CD4-positive, alpha-beta T cell treated with Interleukin-10 for 1 hour (primary cell): ENCODE data around the gene ROBO1.
"Not testable (repeated sequence)": the region's sequence is repeated elsewhere in the genome, so short reads cannot be mapped to it uniquely, and the experiment has no call there.

Experiments used
- DNase-seq: peaks from one replicate; pipeline ENCODE4 v3.0.0-alpha.2; 2020

The ROBO1 gene

DNA sequence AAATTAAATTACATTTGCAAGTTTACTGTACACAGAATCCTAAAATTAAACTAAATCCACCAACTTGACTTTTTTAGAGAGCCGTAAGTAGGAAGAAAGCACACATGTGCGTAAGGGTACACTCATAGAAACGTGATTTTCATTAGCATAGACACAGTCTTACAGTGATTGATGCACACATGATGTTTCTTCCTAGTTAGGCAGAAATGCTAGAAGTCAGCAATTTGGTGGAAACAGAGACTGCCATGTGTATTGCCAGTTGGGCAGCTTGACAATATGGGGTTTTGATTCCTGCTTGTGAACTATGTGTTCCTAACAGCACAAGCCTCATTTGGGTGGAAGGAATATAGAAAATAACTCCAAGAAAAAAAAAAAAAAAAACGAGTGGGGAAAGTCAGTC, 878.5 kb downstream of the ROBO1 start:
- no peak for DNase-seq

GRCh38 chr3:78888635-78889034, 879.2 kb downstream of the ROBO1 start:
- no peak for DNase-seq

DNA sequence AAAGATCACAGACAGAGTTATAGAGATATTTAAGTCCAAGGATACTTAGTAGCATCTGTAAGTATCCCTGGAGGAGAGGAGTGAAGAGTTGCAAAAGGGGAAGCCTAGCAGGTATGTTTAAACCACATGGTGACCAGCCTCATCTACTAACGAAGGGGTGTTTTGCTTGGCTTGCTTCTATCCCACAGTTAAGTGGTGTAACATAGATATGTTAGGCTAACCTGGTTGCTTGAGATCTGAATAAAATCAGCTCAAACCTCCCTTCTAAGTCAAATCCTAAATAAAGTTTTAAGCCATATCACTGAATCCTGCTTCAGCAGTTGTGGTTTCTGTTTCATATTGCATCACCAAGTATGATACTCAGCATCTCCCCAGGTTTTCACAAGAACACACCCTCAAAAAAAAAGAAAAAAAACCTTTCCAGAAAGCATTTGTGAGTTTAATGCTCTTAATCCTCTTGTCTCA, 880.2 kb downstream of the ROBO1 start:
- no peak for DNase-seq

- no peak for DNase-seq
Measured at GRCh38 chr3:78887029-78887428, 880.8 kb downstream of the ROBO1 start.

GRCh38 chr3:78884567-78884966, 883.2 kb downstream of the ROBO1 start:
- DNase-seq: not testable (repeated sequence)

GRCh38 chr3:78882251-78882650, 885.5 kb downstream of the ROBO1 start:
- no peak for DNase-seq

DNA sequence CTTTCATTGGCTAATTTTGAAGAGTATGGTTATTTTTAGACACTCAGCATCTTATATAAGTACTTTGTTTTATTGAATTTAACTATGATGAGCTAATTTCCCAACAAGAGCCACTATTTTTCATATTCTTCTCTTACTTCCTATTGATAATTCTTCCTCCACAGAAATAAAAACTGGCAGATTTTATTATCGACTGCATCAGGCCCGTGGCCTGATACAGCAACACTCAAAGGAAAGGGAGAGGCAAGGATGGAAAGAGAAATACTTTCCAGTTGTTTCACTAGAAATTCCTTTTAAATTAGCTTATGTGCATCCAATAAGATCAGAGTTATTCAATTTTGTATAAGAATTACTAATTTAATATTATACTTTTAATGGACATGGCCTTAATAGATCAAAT, 886.3 kb downstream of the ROBO1 start:
- DNase-seq: no peak

DNA sequence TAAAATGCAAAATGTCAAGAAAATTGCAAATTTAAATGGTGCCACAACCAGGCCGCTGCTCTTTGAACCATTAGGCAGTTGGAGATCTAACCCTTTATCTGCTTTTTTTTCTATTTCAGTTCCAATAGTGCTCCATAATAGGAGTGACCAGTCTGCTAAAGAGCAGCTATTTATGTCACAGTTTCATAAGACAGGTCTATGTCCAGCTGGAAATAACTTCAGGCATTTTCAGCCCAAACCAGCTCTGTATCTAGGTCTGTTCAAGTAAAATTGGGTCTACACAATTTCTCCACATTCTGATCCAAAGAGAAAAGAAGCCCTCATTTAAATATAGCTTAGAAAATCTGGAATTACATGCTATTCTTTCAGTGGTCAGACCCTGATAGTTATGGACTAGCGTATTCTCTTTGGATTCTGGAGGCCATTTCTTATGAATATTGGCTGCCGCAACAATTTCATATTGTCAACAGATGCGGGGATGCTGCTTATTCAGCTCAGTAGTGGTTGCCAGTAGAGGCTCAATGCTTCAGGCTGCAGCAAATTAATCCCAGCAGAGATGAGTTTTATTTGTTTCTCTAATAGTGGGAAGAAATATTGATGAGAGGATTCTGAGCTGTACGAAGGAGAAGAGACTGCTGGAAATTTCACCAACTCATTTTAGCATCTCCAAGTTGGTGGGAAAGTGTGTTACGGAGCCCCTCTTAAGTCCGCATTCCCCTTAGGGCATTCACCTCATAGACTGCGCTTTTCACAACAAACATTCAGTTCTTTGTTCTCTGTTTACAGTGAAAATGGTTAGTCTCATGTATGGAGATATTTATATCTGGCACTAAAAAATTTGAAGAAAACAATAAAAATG, 887.0 kb downstream of the ROBO1 start:
- no peak for DNase-seq

DNA sequence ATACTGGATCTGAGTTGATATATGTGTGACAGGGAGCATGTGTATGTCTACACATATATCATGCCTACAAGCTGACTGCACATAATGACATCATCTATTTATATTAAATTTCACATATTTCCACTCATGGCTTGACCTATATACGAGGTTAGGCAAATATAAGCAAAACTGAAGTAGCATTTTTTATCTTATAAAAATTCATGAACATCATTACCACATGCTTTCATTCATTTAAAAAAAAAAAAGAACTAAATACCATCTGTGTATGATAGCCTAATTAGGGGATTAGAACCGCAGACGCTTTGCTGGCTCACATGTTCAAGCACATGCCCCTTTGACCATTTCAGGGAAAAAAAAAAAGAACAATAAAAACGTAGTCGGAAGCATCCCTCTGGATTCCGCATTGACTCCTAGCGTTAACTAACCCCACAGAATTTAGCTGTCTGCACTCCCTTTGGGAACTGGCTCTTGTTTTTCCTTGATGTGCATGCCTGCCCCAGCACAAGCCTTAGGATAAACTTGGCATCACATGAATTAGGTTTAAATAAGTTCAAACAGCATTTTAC, 888.4 kb downstream of the ROBO1 start:
- no peak for DNase-seq

- no peak for DNase-seq
Measured at GRCh38 chr3:78878789-78879188, 889.0 kb downstream of the ROBO1 start.

DNA sequence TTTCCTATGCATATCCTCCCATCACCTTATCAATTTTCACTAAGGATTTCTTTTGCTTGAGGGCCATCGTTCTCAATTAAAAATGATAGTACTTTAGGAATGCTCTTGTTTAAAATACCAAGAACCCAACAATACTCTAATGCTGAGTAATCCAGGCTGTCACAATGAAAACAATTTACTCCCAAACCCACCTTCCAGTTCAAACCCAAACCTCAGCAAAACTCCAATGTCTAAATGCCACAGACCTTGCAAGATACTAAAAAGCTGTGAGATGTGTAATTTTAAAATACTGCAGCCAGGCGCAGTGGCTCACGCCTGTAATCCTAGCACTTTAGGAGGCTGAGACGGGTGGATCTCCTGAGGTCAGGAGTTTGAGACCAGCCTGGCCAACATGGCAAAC, 889.8 kb downstream of the ROBO1 start:
- no peak for DNase-seq

- no peak for DNase-seq
Measured at GRCh38 chr3:78875851-78876250, 891.9 kb downstream of the ROBO1 start.

DNA sequence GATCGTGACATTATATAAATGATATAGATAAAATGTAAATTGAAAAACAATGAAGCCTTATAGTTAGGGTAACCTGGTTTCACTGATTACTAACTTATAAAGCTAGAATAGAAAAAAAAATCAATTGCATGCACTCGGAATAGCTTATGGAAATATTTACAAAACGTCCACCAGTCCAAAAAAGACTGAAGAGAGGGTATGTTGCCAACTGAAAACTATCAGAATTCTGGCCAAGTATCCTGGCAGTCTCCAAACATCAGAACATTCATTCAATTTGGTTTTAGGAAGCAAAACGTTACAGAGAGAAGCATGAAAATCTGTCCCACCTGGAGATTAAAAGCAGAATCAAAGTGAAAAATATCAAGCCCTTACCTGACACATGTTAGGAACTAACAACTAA, 892.4 kb downstream of the ROBO1 start:
- DNase-seq: no peak

DNA sequence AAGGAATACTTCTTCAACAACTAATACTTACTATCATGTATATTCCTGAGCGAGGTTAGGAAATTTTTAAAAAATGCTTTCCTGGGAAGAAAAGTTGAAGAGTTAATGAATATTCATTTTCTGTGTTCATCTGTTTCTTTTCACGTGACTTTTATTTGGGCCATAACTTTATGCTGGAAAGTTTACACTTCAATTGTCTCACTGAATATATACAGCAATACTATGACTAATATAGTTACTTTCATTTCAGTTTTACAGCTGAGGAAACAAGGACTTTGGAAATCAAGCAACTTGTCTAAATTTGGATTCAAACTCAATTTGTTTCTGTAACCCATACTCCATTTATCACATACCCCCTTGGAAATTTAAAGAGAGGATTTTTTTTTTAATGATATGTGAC, 894.2 kb downstream of the ROBO1 start:
- DNase-seq: no peak

DNA sequence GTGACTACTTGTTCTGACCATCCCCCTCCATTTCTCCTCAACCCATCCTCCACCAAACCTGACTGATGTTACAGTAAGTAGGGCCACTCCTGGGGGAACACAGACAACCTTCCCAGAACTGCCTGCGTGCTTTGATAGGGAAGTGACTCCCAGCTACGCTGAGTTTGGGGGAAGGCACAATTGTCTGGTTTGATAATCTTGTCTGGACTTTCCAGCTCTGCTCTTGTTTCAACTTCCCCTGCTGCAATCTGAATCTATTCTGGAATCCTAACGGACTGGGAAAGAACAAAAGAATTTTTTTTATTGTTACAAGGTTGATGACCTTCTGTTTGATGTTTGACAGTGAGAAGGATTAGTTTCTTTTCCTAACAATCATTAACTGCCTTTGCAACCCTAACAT, 895.6 kb downstream of the ROBO1 start:
- DNase-seq: no peak

DNA sequence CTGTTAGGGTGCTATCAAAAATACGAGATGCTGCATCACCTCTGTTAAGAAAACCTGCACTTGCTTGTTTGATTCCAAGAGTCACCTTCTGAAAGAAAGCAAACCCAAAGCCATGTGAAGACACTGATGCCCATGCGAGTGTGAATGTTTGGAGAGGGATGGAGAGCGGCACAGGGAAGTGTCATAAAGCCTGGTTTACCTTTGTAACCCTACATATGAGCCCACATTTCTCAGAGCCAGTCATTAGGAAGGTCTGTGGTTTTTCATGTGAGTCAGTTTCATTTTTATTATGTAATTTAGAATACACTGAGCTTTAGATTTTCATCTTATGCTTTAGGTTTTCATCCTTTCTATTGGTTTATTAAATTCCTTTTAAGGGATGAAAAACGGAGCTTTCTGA, 896.8 kb downstream of the ROBO1 start:
- DNase-seq: no peak

DNA sequence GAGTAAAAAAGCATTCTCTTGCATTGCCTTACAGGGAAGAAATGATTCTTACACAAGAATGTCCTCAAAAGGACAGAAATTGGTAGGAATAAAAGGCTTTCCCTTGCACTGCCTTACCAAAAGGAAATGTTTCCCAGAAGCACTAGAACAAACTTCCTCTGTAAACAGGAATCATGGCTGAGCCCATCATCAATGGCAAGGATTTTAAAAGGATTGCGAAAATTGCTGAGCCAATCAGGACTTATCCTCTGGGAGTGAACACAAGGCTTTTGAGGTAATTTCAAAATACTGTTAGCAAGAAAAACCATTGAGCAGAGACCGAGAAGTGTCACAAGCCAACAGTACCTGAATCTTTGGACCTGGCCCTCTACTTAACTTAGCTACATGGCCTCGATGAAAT, 897.3 kb downstream of the ROBO1 start:
- no peak for DNase-seq

GRCh38 chr3:78868570-78868969, 899.2 kb downstream of the ROBO1 start:
- no peak for DNase-seq

DNA sequence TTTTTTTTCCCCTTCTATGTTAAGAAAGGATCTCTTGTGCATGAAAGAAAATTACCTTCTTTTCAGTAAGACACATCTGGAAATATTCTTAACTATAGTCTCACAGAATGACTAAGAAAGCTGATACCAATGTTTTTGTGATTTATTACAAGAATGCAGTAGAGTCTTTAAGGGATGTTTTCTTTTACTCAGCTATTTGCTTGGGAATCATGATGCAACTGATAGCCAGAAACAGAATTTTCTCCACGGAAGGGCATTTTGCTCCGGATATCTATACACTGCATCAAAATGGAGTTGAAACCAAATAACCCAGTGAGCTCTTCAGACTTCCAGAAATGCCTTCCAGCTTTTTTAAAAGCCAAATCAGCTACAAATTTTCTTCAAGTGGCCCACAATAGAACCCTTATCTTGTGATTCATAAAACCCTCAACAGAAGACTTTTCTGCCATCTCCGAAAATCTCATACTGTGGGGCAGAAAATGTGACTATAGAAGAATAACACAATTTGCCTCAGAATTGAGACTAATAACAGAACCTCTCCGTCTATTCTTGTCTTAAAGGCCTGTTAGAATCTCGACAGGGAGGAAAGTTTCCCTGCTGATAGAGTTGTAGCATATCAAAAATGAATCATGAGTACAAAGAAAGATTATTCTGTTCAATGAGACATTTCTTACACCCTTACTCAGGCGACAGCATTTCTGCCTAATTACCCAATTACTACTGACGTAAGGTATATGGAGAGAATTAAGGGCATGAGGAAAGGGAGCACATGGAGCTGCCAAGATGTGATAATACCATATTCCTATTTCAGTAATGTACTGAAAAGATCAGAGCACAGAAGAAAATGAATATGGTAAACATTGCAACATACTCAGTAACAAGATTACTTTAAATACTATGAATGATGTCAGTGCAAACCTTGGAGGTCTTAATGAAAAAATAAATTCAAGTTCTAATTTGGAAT, 900.1 kb downstream of the ROBO1 start:
- no peak for DNase-seq

GRCh38 chr3:78863306-78864203, 904.2 kb downstream of the ROBO1 start:
- DNase-seq: no peak

DNA sequence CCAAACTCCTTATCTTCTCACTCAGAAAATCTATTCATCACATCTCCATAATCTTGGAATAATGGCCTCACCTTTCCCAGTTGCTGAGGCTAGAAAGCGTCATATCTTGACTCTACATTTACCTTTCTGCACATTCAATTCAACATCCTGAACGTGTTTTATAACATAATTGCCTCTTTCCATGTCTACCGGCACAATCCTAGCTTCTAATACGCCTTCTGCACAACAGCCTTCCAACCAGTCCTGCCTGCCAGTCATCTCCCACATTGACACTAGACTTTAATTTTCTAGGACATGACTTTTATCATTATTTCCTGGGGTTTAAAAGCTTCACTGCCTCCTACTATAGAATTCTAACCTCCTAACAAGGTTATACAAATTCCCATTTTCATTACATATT, 906.6 kb downstream of the ROBO1 start:
- no peak for DNase-seq

GRCh38 chr3:78860567-78860966, 907.2 kb downstream of the ROBO1 start:
- DNase-seq: no peak
